ENCODE measurements around the gene SCLY. TPM values are rescaled to one million over a fixed set of nuclear protein-coding genes. Genes with fewer than 3 reads are reported as not detected.
"Not testable (repeated sequence)": the region's sequence is repeated elsewhere in the genome, so short reads cannot be mapped to it uniquely, and the experiment has no call there.

SCLY gene
- polyA plus RNA-seq, 1 of the 3 experiments (the other 2 are of a cell fraction): 20.9 TPM

- DNase-seq: no peak
- 86% methylated on average over 9 of the region's 9 CpGs for WGBS (ENCODE audit: low lambda C conversion rate)
- Histone ChIP-seq H3K4me2 (no peak overlapping the region), H3K4me3 (ENCODE audit: low read depth in 2 of 2, low read length in 1 of 2) (no peak overlapping the region), H3K9ac (no peak overlapping the region), H3K9me3 (no peaks in the 10 kb centered on the region), H3K27me3 (ENCODE audit: insufficient read depth) (no peaks in the 10 kb centered on the region), H2AFZ (ENCODE audit: low read depth) (no peak overlapping the region), H3K36me3 (replicated peaks in 1 of 2; ENCODE audit: control insufficient read depth in 1 of 2, insufficient read depth in 2 of 2, low read length in 1 of 2) (peaks cover 28 to 45% of the 10 kb centered on the region in 2 experiments), H3K27ac (ENCODE audit: low read depth in 2 of 2, low read length in 1 of 2) (no peak overlapping the region), H4K20me1 (ENCODE audit: insufficient read depth) (no peaks in the 10 kb centered on the region), H3K4me1 (ENCODE audit: control insufficient read depth in 1 of 2, insufficient read depth in 2 of 2, low read depth in 1 of 2, low read length in 1 of 2) (peaks cover 5 to 7% of the 10 kb centered on the region in 2 experiments; a peak in 2 of 4 replicates), H3F3A (replicated peaks; ENCODE audit: insufficient read depth) (no peaks in the 10 kb centered on the region), H3K79me2 (ENCODE audit: insufficient read depth) (peaks cover 12% of the 10 kb centered on the region; the same call in 1 of the 2 replicates), H3K9me2 (no peaks in the 10 kb centered on the region)
- ChIA-PET POLR2A (no interaction called here), CTCF (interaction anchor here (1.8 kb wide), 1 partner anchor 98 kb away, joined by 4 read pairs; no protein-coding TSS in a partner anchor)
- TF ChIP-seq SIN3A (IDR thresholded peaks at IDR 0.05; ENCODE audit: borderline replicate concordance, low read depth, low read length) (no peak), ZBTB33 (IDR thresholded peaks at IDR 0.05; ENCODE audit: borderline replicate concordance, low read depth) (no peak), FOSL2 (IDR thresholded peaks at IDR 0.05; ENCODE audit: borderline replicate concordance, low read depth) (no peak), SMC3 (IDR thresholded peaks at IDR 0.05; ENCODE audit: low read depth, low read length) (no peak), TAF1 (IDR thresholded peaks at IDR 0.05; ENCODE audit: borderline replicate concordance, low read depth, low read length) (no peak), NFIC (IDR thresholded peaks at IDR 0.05; ENCODE audit: borderline replicate concordance) (no peak), ELF1 (IDR thresholded peaks at IDR 0.05) (no peak), FOXJ3 (CRISPR knock-in tag; IDR thresholded peaks at IDR 0.05) (no peak), CTCF (IDR thresholded peaks at IDR 0.05) (no peak)
Measured at GRCh38 chr2:238066218-238066617, 5.4 kb downstream of the SCLY start.

GRCh38 chr2:238066718-238067117 lies 5.9 kb downstream of the SCLY start:
- DNase-seq; H3K9me3 ChIP-seq; H3K9me2 ChIP-seq; POLR2A ChIA-PET; H4K20me1 ChIP-seq (ENCODE audit: insufficient read depth); H3K27ac ChIP-seq (ENCODE audit: low read depth in 2 of 2, low read length in 1 of 2); H2AFZ ChIP-seq (ENCODE audit: low read depth); H3K27me3 ChIP-seq (ENCODE audit: insufficient read depth); H3K4me2 ChIP-seq; H3K4me3 ChIP-seq (ENCODE audit: low read depth in 2 of 2, low read length in 1 of 2); H3K9ac ChIP-seq; H3F3A ChIP-seq (replicated peaks; ENCODE audit: insufficient read depth); H3K4me1 ChIP-seq (ENCODE audit: control insufficient read depth in 1 of 2, insufficient read depth in 2 of 2, low read depth in 1 of 2, low read length in 1 of 2): not testable (repeated sequence)
- CTCF ChIA-PET: interaction anchor here (1.8 kb wide), 1 partner anchor 98 kb away, joined by 4 read pairs; no protein-coding TSS in a partner anchor
- peaks cover 12% of the 10 kb centered on the region; the same call in 1 of the 2 replicates for H3K79me2 ChIP-seq (ENCODE audit: insufficient read depth)
- peaks cover 28 to 47% of the 10 kb centered on the region in 2 experiments for H3K36me3 ChIP-seq (replicated peaks in 1 of 2; ENCODE audit: control insufficient read depth in 1 of 2, insufficient read depth in 2 of 2, low read length in 1 of 2)
- 95% methylated on average over 7 of the region's 7 CpGs for WGBS (ENCODE audit: low lambda C conversion rate)

All from SK-N-SH (cell line).